ENCODE data around the gene RNASE11. TPM values are rescaled to one million over a fixed set of nuclear protein-coding genes. Genes with fewer than 3 reads are reported as not detected.

RNASE11 gene
- not detected for total RNA-seq
- polyA plus RNA-seq: not detected

DNA sequence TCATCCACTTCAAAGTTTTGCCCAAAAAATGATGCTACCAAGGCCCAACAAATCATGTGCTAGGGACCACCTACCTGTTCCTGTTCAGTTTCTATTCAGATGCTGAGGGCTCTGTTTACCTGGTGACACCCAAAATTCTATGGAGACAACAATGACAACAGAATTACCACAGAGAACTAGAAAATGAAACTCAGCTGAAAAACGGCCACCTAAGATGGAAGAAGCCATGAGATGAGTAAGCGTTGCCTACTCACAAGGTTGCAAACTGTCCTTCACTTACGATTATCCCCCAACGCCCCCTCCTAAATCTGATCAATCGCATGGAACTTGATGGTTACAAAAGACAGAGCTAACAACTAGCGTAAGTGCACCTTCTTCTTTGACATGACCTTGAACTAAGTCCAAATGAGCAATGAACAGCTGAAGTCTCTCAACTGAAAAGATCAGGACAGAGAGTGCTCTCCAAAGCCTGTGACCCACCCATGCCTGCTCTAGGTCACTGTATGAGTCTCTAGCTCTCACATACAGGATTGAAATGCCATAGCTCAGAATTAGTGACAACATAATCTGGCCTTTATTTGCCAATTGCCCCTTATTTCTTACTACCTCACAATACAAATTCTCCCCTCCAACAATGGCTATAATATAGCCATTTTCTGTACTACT lies at the start of gene RNASE11:
RNASE11 (minus strand) TSS at position 513 of the 666 bp plus-strand sequence.
- Histone ChIP-seq H3K9me3 (ENCODE audit: control insufficient read depth in 4 of 4, low read length in 3 of 4) (no peaks in the 10 kb centered on the region), H3K4me3 (ENCODE audit: low read depth in 1 of 3, low read length in 3 of 3) (no peak within 1 kb of the TSS), H3K27me3 (ENCODE audit: control insufficient read depth in 4 of 4, insufficient read depth in 4 of 4, low read length in 3 of 4) (peaks cover 0 to 3% (median 0%) of the 10 kb centered on the region in 4 donors), H3K36me3 (ENCODE audit: control insufficient read depth in 4 of 4, insufficient read depth in 3 of 4, low read depth in 1 of 4, low read length in 3 of 4) (no peaks in the 10 kb centered on the region), H3K9ac (ENCODE audit: low read depth in 1 of 2, low read length in 2 of 2) (no peak within 1 kb of the TSS), H3K4me1 (ENCODE audit: control insufficient read depth in 4 of 4, insufficient read depth in 4 of 4, low read length in 3 of 4) (no peaks in the 10 kb centered on the region), H3K27ac (ENCODE audit: low read depth in 1 of 2, low read length in 2 of 2) (no peak within 1 kb of the TSS)
- 79% methylated on average over 6 of the region's 6 CpGs for WGBS
- no peak for DNase-seq (ENCODE audit: low spot score)
- TF ChIP-seq FOXA1 (IDR thresholded peaks at IDR 0.05): no peak
- TF ChIP-seq JUND (IDR thresholded peaks at IDR 0.05): no peak
- no peak for TF ChIP-seq YY1 (IDR thresholded peaks at IDR 0.05)
- TF ChIP-seq HNF4G (IDR thresholded peaks at IDR 0.05): no peak

DNA sequence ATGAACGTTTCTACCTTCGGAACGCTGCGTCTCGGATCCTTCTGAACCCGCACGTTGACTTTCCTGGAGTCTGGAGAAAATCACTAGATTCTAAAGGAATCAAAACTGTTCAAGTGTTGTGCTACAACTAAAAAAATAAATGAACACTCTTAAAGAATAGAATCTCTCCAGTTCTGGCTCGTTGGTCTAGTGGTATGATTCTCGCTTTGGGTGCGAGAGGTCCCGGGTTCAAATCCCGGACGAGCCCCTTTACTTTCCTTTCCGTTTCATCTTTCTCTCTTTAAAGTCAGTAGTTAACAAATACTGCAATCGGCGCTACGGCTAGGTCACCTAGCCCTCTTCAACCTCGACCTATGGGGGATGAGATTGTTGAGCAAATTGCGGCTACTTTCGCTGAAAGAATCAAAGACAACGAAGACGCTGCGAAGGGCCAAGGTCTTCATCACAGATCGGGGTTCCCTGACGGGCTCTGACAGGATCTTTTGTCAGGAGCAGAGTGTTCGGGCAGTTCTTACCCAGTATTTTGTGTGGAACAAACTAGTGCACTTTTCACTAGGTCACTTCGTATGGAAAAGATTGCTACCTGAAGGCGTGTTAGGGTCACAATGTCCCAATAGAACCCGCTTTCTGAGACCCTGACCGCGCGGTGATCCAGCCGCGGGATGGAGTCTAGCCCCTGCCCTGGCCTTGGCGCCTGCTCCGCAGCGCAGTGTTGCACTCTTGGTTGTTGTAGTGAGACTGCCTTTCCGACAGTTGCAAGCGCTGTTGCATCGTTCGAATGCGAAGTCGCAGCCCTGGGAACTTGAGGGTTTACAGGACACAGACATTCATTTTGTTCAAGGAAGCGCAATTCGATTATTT lies 45.3 kb upstream of the RNASE11 start:
- TF ChIP-seq, protein P1, sequence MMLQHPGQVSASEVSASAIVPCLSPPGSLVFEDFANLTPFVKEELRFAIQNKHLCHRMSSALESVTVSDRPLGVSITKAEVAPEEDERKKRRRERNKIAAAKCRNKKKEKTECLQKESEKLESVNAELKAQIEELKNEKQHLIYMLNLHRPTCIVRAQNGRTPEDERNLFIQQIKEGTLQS (IDR thresholded peaks at IDR 0.05): peak; percentile 93
- no peak for TF ChIP-seq EGR1 (IDR thresholded peaks at IDR 0.05; ENCODE audit: low read depth in 2 of 2)
- DNase-seq (ENCODE audit: low spot score): no peak
- peaks cover 0 to 25% (median 12%) of the 10 kb centered on the region in 4 donors for H3K27me3 ChIP-seq (ENCODE audit: control insufficient read depth in 4 of 4, insufficient read depth in 4 of 4, low read length in 3 of 4)
- WGBS: 8% methylated on average over 45 of the region's 45 CpGs
- H3K4me3 ChIP-seq (ENCODE audit: low read depth in 1 of 3, low read length in 3 of 3): no peak overlapping the region
- peaks cover 0 to 2% (median 0%) of the 10 kb centered on the region in 4 donors for H3K9me3 ChIP-seq (ENCODE audit: control insufficient read depth in 4 of 4, low read length in 3 of 4)
- H3K9ac ChIP-seq (ENCODE audit: low read depth in 1 of 2, low read length in 2 of 2): no peak overlapping the region
- no peaks in the 10 kb centered on the region for H3K36me3 ChIP-seq (ENCODE audit: control insufficient read depth in 4 of 4, insufficient read depth in 3 of 4, low read depth in 1 of 4, low read length in 3 of 4)
- H3K4me1 ChIP-seq (ENCODE audit: control insufficient read depth in 4 of 4, insufficient read depth in 4 of 4, low read length in 3 of 4): peaks cover 3 to 11% (median 6%) of the 10 kb centered on the region in 4 donors
- H3K27ac ChIP-seq (ENCODE audit: low read depth in 1 of 2, low read length in 2 of 2): no peak overlapping the region

DNA sequence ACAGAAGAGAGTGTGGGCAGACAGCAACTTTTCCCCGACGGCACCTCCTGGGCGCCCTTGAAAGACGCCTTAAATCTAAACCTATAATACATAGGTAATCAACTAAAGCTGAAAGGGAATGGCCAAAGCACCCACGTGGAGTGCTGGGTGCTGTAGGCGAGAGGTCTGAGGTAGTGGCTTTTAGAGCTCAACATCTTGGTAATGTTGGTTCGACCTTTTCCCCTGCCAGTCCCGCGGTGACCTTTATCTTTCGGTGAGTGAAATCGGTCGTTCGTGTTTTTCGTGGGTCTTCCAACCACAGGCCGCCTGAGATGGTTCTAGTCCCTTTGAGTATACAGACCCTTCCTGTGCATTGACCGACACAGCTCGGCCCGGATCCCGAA lies 44.6 kb upstream of the RNASE11 start:
- TF ChIP-seq TAF1 (conservative IDR thresholded peaks at IDR 0.05): no peak
- TF ChIP-seq SP1 (IDR thresholded peaks at IDR 0.05): no peak
- TF ChIP-seq RAD21 (IDR thresholded peaks at IDR 0.05): no peak
- no peak for TF ChIP-seq FOXA2 (IDR thresholded peaks at IDR 0.05)
- TF ChIP-seq NR2F2 (IDR thresholded peaks at IDR 0.05): no peak
- TF ChIP-seq RXRA (IDR thresholded peaks at IDR 0.05): no peak
- no peak for TF ChIP-seq HNF4A (conservative IDR thresholded peaks at IDR 0.05)
- TF ChIP-seq, protein P2, sequence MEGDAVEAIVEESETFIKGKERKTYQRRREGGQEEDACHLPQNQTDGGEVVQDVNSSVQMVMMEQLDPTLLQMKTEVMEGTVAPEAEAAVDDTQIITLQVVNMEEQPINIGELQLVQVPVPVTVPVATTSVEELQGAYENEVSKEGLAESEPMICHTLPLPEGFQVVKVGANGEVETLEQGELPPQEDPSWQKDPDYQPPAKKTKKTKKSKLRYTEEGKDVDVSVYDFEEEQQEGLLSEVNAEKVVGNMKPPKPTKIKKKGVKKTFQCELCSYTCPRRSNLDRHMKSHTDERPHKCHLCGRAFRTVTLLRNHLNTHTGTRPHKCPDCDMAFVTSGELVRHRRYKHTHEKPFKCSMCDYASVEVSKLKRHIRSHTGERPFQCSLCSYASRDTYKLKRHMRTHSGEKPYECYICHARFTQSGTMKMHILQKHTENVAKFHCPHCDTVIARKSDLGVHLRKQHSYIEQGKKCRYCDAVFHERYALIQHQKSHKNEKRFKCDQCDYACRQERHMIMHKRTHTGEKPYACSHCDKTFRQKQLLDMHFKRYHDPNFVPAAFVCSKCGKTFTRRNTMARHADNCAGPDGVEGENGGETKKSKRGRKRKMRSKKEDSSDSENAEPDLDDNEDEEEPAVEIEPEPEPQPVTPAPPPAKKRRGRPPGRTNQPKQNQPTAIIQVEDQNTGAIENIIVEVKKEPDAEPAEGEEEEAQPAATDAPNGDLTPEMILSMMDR (IDR thresholded peaks at IDR 0.05; ENCODE audit: low read depth, low read length, missing input control): no peak
- TF ChIP-seq EGR1 (IDR thresholded peaks at IDR 0.05; ENCODE audit: low read depth in 2 of 2): no peak
- TF ChIP-seq, protein P3, sequence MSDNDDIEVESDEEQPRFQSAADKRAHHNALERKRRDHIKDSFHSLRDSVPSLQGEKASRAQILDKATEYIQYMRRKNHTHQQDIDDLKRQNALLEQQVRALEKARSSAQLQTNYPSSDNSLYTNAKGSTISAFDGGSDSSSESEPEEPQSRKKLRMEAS (IDR thresholded peaks at IDR 0.05): no peak
- no peak for TF ChIP-seq JUND (IDR thresholded peaks at IDR 0.05)
- no peak for TF ChIP-seq FOXA1 (IDR thresholded peaks at IDR 0.05)
- TF ChIP-seq, protein P4, sequence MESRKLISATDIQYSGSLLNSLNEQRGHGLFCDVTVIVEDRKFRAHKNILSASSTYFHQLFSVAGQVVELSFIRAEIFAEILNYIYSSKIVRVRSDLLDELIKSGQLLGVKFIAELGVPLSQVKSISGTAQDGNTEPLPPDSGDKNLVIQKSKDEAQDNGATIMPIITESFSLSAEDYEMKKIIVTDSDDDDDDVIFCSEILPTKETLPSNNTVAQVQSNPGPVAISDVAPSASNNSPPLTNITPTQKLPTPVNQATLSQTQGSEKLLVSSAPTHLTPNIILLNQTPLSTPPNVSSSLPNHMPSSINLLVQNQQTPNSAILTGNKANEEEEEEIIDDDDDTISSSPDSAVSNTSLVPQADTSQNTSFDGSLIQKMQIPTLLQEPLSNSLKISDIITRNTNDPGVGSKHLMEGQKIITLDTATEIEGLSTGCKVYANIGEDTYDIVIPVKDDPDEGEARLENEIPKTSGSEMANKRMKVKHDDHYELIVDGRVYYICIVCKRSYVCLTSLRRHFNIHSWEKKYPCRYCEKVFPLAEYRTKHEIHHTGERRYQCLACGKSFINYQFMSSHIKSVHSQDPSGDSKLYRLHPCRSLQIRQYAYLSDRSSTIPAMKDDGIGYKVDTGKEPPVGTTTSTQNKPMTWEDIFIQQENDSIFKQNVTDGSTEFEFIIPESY (IDR thresholded peaks at IDR 0.05): no peak
- no peak overlapping the region for H3K27ac ChIP-seq (ENCODE audit: low read depth in 1 of 2, low read length in 2 of 2)
- no peaks in the 10 kb centered on the region for H3K36me3 ChIP-seq (ENCODE audit: control insufficient read depth in 4 of 4, insufficient read depth in 3 of 4, low read depth in 1 of 4, low read length in 3 of 4)
- peaks cover 0 to 2% (median 0%) of the 10 kb centered on the region in 4 donors for H3K9me3 ChIP-seq (ENCODE audit: control insufficient read depth in 4 of 4, low read length in 3 of 4)
- DNase-seq (ENCODE audit: low spot score): no peak
- peak overlapping the region in 1 of 3 donors; percentile 12 for H3K4me3 ChIP-seq (ENCODE audit: low read depth in 1 of 3, low read length in 3 of 3)
- H3K9ac ChIP-seq (ENCODE audit: low read depth in 1 of 2, low read length in 2 of 2): no peak overlapping the region
- WGBS: 3% methylated on average over 19 of the region's 19 CpGs
- peaks cover 0 to 25% (median 12%) of the 10 kb centered on the region in 4 donors for H3K27me3 ChIP-seq (ENCODE audit: control insufficient read depth in 4 of 4, insufficient read depth in 4 of 4, low read length in 3 of 4)
- peaks cover 3 to 11% (median 6%) of the 10 kb centered on the region in 4 donors for H3K4me1 ChIP-seq (ENCODE audit: control insufficient read depth in 4 of 4, insufficient read depth in 4 of 4, low read length in 3 of 4)

Data from liver (tissue), 9 donors.